Pancreas (tissue), 10 donors: ENCODE results near the gene SLC5A6. TPM values are rescaled to one million over a fixed set of nuclear protein-coding genes. Genes with fewer than 3 reads are reported as not detected.

Experiments
- ATAC-seq, 4 donors: fragments of 200-7000 bp; cut with Tn5 transposase; one replicate each; pipeline versions ENCODE4 v1.8.0 to v1.9.1; 2020; ENCODE audit warnings: mild to moderate bottlenecking in 4 of 4, moderate library complexity in 4 of 4
- DNase-seq, 6 donors: peaks; one replicate each; pipeline ENCODE4 v3.0.0-alpha.2; 2020
- FAIRE-seq: peaks from 2 replicates; lab custom pipeline; 2012; peaks lifted over from hg19 to GRCh38; lab: Jason Lieb, UNC
- H3K27ac ChIP-seq, 4 donors: fragments of 200-600 bp; sonication (generic); 1 replicate in 3 of 4; 2 replicates in 1 of 4; pipeline versions ENCODE4 v1.5.0 to v1.8.0; 2020
- H3K27me3 ChIP-seq, 4 donors: fragments of 200-600 bp; one replicate each; pipeline ENCODE4 v1.8.0; 2021
- H3K36me3 ChIP-seq, 3 donors: fragments of 200-600 bp; sonication (generic) in 1 of 3; one replicate each; pipeline versions ENCODE4 v1.5.0 to v1.8.0; 2020 to 2021
- H3K4me1 ChIP-seq, 3 donors: fragments of 200-600 bp; one replicate each; pipeline ENCODE4 v1.8.0; 2021
- H3K4me3 ChIP-seq, 4 donors: fragments of 200-600 bp; sonication (generic) in 2 of 4; one replicate each; pipeline versions ENCODE4 v1.5.0 to v1.8.0; 2020 to 2021
- H3K9me3 ChIP-seq, 4 donors: fragments of 200-600 bp; one replicate each; pipeline ENCODE4 v1.8.0; 2021
- CTCF ChIP-seq, 4 donors: fragments of 200-600 bp; sonication (generic) in 3 of 4; IDR thresholded peaks; one replicate each; pipeline versions ENCODE4 v1.5.0 to v1.8.0; 2021; ENCODE audit warnings: antibody characterized with exemption in 4 of 4
- WGBS, 2 donors: extraction: QIAGEN DNeasy Blood & Tissue Kit; methylation state at CpG; one replicate each; pipeline ENCODE4 v1.1.7; 2013; 5-methylcytosine and 5-hydroxymethylcytosine counted together
- intact Hi-C, 3 donors: fragments of 100-400 bp; cut with DNase I; formaldehyde crosslinking; loops; one replicate each; pipeline versions ENCODE4 v1.11.1 to v1.14.2; 2022
- polyA plus RNA-seq, 2 donors: library from polyadenylated mRNA; stranded (reverse); fragments of 200-250 nt; gene quantifications; one replicate each; pipeline ENCODE4 v1.2.3, GENCODE V29; 2013
- total RNA-seq, 6 donors: library from RNA; stranded (reverse); fragmentation: NEBNext Ultra II Directional in 4 of 6; extraction: Animal tissue kit (Norgen Biotek cat#: 25700) in 4 of 6; gene quantifications; one replicate each; pipeline versions ENCODE4 v1.2.1 to v1.2.4, GENCODE V29; 2021 to 2023
- donor health status: healthy with polysubstance abuse.
- donor health status: DM: no; HTN: no; CAD: no; lungs with moderate emphysema.
- donor health status: DM: no; HTN: no; CAD: no.
- donor health status: control.
- donor health status: control.
- donor health status: Bipolar disorder and iron deficiency.
- donor health status: DM: yes; HTN: yes; CAD: no.
- donor health status: DM: no; HTN: no; CAD: no.
- donor health status: DM: no; HTN: no; CAD: no.
- donor health status: DM: yes; HTN: yes; CAD: no.

The SLC5A6 gene
- total and polyA plus RNA-seq, 8 donors: 8.3 to 15.3 (median 14.7) TPM

- Histone ChIP-seq H3K4me1 (no peaks in the 10 kb centered on the region), H3K27ac (no peak overlapping the region), H3K36me3 (no peaks in the 10 kb centered on the region), H3K9me3 (no peaks in the 10 kb centered on the region), H3K27me3 (no peaks in the 10 kb centered on the region), H3K4me3 (no peak overlapping the region)
- no peak for TF ChIP-seq CTCF (IDR thresholded peaks at IDR 0.05)
- FAIRE-seq: no peak
- WGBS, 2 donors: 11 to 15% methylated on average over 1 of the region's 1 CpG
- ATAC-seq: no peak
- DNase-seq: no peak
- intact Hi-C loops: no loop called here
These were observed 43.6 kb upstream of the SLC5A6 start for GRCh38 chr2:27255660-27256059.

GRCh38 chr2:27255187-27255586 lies 43.1 kb upstream of the SLC5A6 start:
- FAIRE-seq (no peak), ATAC-seq (no peak), DNase-seq (no peak)
- Histone ChIP-seq H3K4me3 (no peak overlapping the region), H3K27ac (no peak overlapping the region), H3K36me3 (no peaks in the 10 kb centered on the region), H3K27me3 (no peaks in the 10 kb centered on the region), H3K4me1 (no peaks in the 10 kb centered on the region), H3K9me3 (no peaks in the 10 kb centered on the region)
- no peak for TF ChIP-seq CTCF (IDR thresholded peaks at IDR 0.05)
- 27 to 28% methylated on average over 13 of the region's 13 CpGs for WGBS, 2 donors
- intact Hi-C loops: no loop called here

GRCh38 chr2:27251766-27252165 lies 39.7 kb upstream of the SLC5A6 start:
- H3K9me3 ChIP-seq: no peaks in the 10 kb centered on the region
- WGBS, 2 donors: 71 to 79% methylated on average over 13 of the region's 13 CpGs
- no peaks in the 10 kb centered on the region for H3K4me1 ChIP-seq
- no peaks in the 10 kb centered on the region for H3K36me3 ChIP-seq
- ATAC-seq: no peak
- FAIRE-seq: no peak
- no peaks in the 10 kb centered on the region for H3K27me3 ChIP-seq
- no peak overlapping the region for H3K27ac ChIP-seq
- TF ChIP-seq CTCF (IDR thresholded peaks at IDR 0.05): no peak
- DNase-seq: peak in 1 of 6 donors; percentile 33
- intact Hi-C loops: no loop called here
- H3K4me3 ChIP-seq: no peak overlapping the region

- 59 to 67% methylated on average over 13 of the region's 13 CpGs for WGBS, 2 donors
- Histone ChIP-seq H3K4me3 (no peak overlapping the region), H3K4me1 (no peaks in the 10 kb centered on the region), H3K9me3 (no peaks in the 10 kb centered on the region), H3K36me3 (no peaks in the 10 kb centered on the region), H3K27ac (no peak overlapping the region), H3K27me3 (no peaks in the 10 kb centered on the region)
- DNase-seq: peak in 1 of 6 donors; percentile 18
- no peak for ATAC-seq
- FAIRE-seq: no peak
- intact Hi-C loops: no loop called here
- TF ChIP-seq CTCF (IDR thresholded peaks at IDR 0.05): no peak
These were observed 38.7 kb upstream of the SLC5A6 start for GRCh38 chr2:27250652-27251379.
